Activated gamma-delta T cell (primary cell): ENCODE results near the gene SORCS2.

Source experiments
- DNase-seq: peaks from one replicate; lab custom pipeline; 2025; lab: John Stamatoyannopoulos, UW

SORCS2 gene

GRCh38 chr4:7338876-7339623, 146.7 kb downstream of the SORCS2 start:
- no peak for DNase-seq

DNA sequence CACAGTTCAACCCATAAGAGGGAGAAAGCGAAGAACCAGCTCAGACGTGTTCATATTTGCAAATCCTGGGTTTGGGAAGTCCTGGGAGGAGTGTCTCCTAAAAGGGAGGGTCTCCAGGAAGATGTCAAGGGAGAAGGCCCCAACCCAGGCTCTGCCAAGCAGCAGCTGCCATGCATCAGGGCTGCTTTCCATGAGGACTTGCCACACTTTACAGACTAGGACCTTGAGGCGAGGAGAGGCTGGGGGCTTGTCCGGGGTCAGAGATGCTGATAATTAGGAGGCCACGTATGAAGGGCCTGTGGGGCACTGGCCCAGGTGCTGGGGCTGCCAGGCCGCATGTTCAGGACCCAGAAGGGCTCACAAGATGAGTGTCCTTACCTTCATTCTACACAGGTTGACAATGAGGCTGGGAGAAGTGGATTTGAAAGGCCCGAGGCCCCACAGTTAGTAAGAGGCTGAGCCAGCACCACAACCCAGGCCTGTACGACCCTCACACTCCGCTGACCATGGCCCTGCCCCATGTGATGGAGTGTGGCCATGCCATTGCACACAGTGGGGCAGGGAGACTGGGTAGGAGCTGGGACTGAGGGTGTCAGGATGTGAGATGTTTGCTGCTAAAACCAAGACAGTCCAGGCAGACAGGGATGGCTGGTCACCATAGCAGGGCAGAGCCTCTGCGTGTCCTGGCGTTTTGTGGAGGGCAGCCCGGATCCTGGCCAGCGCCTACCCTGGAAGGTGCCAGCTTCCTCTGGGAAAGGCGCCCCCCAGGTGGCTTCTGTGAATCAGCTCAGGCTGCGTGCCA, 147.6 kb downstream of the SORCS2 start:
- DNase-seq, result no peak

- DNase-seq, result no peak
Observed at GRCh38 chr4:7340553-7341433, 148.5 kb downstream of the SORCS2 start.

DNA sequence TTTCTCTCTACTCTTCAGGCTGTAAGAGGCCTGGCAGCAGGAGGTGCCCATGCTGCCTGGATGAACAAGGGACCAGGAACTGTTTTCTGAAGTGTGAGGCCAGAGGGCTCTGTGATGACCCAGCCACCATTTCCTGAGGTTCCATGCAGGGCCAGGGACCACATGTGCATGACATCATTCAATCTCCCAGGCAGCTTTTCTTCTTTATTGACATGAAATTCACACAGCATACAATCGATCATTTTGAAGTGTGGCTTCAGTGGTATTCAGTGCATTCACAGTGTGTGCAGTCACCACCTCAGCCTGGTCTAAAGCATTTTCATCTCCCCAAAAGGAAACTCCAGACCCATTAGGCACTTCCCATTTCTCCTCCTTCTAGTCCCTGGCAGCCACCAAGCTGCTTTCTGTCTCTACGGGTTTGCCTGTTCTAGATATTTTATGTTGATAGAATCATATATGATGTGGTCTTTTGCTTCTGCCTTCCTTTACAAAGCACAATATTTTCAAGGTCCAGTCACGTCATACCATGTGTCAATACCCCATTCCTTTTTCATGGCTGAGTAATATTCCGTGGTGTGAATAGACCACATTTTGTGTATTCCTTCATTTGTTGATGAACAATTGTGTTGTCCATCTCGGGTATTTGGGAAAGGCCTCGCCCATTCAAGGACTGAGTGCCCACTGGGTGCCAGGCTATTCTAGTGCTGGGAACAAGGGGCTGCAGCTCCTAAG, 149.3 kb downstream of the SORCS2 start:
- DNase-seq, result no peak

DNA sequence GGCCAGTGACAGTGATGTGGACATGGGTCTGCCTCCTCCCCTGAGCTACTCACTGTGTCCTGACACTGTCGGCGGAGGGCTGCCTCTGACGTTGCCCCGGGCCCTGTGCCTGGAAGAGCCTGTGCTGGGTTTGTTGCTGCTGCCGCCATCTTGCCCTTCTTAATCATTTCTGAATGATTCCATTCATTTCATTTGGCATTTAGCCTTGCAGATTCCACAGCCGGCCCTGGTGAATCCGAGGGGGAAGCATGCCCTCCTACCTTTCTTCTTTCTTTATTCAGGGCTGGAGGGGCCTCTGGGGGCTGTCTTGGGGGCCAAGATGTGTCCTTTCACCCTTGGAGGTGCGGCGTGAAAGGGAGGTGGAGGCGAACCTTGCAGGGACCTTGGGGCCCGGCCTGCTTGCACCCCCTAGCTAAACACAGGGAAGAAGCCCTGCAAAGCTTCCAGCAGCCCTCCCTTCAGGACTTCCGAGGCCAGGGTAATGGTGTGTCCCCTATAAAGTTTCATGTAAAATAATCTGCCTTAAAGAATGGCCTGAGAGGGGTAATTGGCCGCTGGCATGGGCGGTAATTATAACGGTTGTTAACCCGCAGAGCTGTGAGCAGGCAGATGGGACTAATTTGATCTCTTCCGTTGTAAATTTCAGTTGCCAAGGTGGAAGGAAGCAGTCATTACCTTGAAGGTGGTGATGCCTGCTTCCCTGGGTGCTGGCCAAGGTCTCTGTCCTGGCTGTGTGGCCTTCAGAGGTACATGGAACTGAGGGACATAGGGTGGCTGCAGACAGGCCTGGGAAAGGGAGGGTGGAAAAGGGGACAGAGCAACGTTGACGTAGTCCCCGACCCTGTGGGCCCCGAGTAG, 150.1 kb downstream of the SORCS2 start:
- DNase-seq, result no peak

- no peak for DNase-seq
Observed at GRCh38 chr4:7343081-7343655, 150.8 kb downstream of the SORCS2 start.

DNA sequence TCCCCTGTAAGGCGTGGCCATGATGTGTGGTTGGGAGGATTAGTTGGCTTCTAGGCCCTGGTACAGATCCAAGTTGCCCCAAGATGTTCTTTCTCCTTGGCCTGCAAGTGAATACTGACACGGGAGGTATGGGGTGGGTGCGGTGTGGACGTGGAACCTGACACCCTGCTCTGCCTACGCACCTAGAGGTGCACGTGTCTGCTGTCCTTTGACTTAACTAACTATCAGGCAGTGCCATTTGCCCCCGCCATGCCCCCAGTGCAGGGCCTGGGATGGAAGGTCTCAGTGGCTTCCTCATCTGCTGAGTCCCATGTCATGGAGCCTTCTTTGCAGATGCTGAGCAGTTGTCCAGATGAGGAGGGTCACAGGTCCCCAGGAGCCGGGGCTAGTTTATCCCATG, 151.6 kb downstream of the SORCS2 start:
- no peak for DNase-seq

DNA sequence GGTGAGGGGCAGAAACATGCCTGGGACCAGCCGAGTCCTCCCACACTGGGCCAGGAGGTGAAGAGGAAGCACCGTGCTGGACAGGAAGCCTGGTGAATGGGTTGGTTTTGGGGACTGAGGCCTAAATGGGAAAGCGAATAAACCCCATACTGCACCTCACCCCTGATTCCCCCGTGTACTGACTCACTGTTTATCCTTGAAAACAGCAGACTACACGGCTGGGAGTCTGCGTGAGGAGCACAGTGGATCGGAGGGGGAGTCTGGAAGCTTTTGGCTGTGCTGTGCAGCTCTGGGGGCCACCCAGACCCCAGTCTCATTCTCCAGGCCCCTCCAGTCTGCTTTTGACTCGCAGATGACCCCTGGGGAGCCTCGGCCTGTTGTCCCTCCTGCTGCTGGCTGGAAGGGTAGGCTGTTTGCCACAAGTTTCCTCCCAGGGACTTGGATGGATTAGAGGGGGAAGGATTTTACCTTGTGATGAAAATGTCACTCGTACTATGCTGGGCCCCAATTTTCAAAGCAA, 152.4 kb downstream of the SORCS2 start:
- no peak for DNase-seq

DNA sequence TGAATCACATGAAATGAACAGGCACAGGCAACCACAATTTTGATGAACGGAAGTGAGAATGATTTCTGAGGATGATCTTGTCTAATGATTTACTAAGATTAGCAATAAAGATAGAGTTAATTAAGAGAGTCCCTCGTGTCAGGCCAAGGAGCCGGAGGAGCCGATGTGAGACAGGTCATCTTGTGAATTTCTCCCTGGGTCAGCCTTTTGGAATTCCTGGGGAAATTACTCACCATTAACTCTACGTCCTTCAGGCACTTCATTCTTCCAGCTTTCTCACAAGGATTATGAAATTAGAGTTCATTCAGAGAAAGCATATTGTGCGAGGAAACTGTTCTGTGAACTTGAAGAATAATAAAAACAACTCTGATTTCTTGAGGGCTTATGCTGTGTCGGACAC, 155.6 kb downstream of the SORCS2 start:
- no peak for DNase-seq

GRCh38 chr4:7348946-7349900, 156.9 kb downstream of the SORCS2 start:
- no peak for DNase-seq

- DNase-seq, result no peak
Observed at GRCh38 chr4:7350396-7350795, 158.1 kb downstream of the SORCS2 start.

DNA sequence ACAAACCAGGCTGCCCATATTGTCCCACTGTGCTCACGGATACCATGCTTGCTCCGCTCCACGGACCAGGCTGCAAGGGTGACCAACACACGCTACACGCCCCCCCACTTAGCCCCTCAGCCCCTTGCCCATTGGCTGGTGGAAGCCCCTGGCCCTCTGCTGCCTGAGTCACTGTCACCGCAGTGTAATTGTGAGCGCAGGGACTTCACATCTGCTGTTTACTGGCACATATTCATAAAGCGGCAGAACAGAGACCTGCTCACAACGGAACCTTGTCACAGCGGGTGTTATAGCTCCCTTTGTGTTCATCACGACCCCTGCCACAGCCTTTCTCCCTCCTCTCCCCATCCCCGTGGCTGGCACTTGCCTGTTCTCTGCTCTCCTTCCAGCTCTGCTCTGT, 158.7 kb downstream of the SORCS2 start:
- DNase-seq, result no peak

- no peak for DNase-seq
Observed at GRCh38 chr4:7352486-7352885, 160.1 kb downstream of the SORCS2 start.

GRCh38 chr4:7353046-7353790, 160.9 kb downstream of the SORCS2 start:
- no peak for DNase-seq

DNA sequence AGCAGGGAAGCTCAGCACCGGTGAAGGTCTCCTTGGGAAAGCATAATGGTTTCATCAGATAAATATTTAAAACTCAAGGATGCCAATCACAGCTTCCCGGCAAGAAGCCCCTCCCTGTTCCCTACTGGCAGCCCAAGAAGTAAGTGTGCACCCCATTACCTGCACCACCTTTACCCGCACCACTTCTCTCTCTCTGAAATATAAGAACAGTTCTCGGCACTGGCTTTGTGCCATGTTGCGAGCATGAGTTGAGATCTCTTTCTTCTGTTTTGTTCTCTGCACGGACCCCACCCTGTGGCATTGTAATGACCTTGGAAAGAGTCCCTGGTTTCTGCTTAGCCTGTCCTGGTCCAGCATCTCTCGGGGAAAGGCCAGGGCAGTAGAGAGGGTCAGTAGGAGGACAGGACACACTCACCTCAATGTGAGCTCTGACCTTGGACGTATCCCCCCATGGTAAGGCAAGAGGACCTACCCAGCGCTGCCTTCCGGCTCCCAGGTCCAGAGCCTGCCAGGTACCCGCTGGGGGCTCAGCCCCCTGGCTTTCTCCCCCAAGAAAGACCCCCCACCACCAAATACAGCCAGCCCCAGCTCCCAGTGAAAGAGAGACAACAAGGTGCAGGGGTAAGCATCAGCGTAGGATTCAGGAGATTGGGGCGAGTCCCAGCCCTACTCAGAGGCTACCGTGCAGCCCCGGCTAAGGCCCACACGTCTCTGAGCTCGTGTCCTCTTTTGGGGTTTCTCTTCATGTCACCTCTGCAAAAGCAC, 161.7 kb downstream of the SORCS2 start:
- no peak for DNase-seq

- no peak for DNase-seq
Observed at GRCh38 chr4:7354927-7355326, 162.6 kb downstream of the SORCS2 start.

DNA sequence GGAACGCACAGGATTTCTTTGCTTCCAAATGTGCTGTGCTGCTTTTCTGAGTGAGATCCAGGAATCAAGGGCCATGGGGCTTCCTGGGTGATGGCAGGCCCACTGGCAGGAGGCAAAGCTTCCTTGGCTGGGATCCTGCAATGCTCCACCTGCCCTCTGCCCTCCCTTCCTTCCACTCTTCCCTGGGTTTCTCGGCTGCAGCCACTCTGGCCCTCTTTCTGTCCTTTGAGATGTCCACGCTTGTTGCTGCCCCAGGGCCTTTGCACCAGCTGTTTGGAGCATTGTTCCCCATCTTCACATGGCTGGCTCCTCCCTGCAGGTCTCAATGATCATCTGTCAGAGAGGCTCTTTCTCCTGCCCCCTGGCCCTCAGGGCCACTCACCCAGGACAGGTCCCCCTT, 163.5 kb downstream of the SORCS2 start:
- DNase-seq, result no peak
